H1 (cell line): ENCODE results near the gene RPTOR. TPM values are rescaled to one million over a fixed set of nuclear protein-coding genes. Genes with fewer than 3 reads are reported as not detected.

Experiments used
- CTCF ChIA-PET: fragments of 300-600 bp; sonication (Branson Sonifier 250); formaldehyde crosslinking; loops from one replicate; lab custom pipeline; 2021; ENCODE audit not compliant: partially characterized antibody; lab: Charles Lee
- POLR2A ChIA-PET: fragments of 300-600 bp; sonication (Branson Sonifier 250); formaldehyde crosslinking; loops from one replicate; lab custom pipeline; 2021; ENCODE audit warnings: inconsistent platforms; ENCODE audit not compliant: partially characterized antibody; lab: Charles Lee
- DNase-seq, 2 experiments: peaks; one replicate each; pipeline versions ENCODE4 v3.0.0 to v3.0.0-alpha.2; 2010 to 2022; ENCODE audit warnings: low spot score in 2 of 2, low read depth in 1 of 2, mixed read lengths in 1 of 2
- FAIRE-seq: peaks from 2 replicates; lab custom pipeline; 2011; peaks lifted over from hg19 to GRCh38; lab: Jason Lieb, UNC
- H2AFZ ChIP-seq: 2 replicates; pipeline ENCODE4 v1.8.1; 2012; ENCODE audit warnings: low read length, inconsistent platforms
- H2AK5ac ChIP-seq: 2 replicates; pipeline ENCODE4 v1.6.1; 2013; ENCODE audit warnings: low read depth, low read length
- H2BK120ac ChIP-seq: replicated peaks from 2 replicates; pipeline ENCODE3; 2013; ENCODE audit warnings: low read depth, low read length, inconsistent platforms
- H2BK12ac ChIP-seq: 2 replicates; pipeline ENCODE4 v1.6.1; 2013; ENCODE audit warnings: low read depth, low read length
- H2BK15ac ChIP-seq: 2 replicates; pipeline ENCODE4 v1.6.1; 2013; ENCODE audit warnings: low read length
- H2BK20ac ChIP-seq: 2 replicates; pipeline ENCODE4 v1.6.1; 2013; ENCODE audit warnings: low read length
- H2BK5ac ChIP-seq: 2 replicates; pipeline ENCODE4 v1.6.1; 2013; ENCODE audit warnings: low read depth, low read length
- H3K14ac ChIP-seq: 2 replicates; pipeline ENCODE4 v1.6.1; 2013; ENCODE audit warnings: inconsistent platforms; ENCODE audit not compliant: insufficient read length
- H3K18ac ChIP-seq: 2 replicates; pipeline ENCODE4 v1.6.1; 2013; ENCODE audit warnings: low read length; ENCODE audit errors: extremely low read depth
- H3K23ac ChIP-seq: 2 replicates; pipeline ENCODE4 v1.6.1; 2013; ENCODE audit warnings: inconsistent platforms; ENCODE audit not compliant: insufficient read length
- H3K23me2 ChIP-seq: 2 replicates; pipeline ENCODE4 v1.6.1; 2013; ENCODE audit warnings: low read depth, low read length
- H3K27ac ChIP-seq: 2 replicates; pipeline ENCODE4 v1.6.1; 2011; ENCODE audit warnings: low read depth, low read length, inconsistent platforms
- H3K27me3 ChIP-seq, 4 experiments: replicated peaks in 1 of 4; 1 replicate in 1 of 4; 2 replicates in 3 of 4; pipeline versions ENCODE4 v1.6.1 to v1.8.1; 2011 to 2013; ENCODE audit warnings: low read length in 3 of 4, mild to moderate bottlenecking in 3 of 4, inconsistent platforms in 2 of 4, mixed read lengths in 2 of 4, moderate library complexity in 1 of 4; ENCODE audit not compliant: control insufficient read depth in 3 of 4, insufficient read depth in 3 of 4; ENCODE audit errors: extremely low read depth in 1 of 4
- H3K36me3 ChIP-seq, 4 experiments: 2 replicates each; pipeline versions ENCODE4 v1.6.1 to v1.8.1; 2011 to 2013; ENCODE audit warnings: mild to moderate bottlenecking in 4 of 4, low read length in 3 of 4, moderate library complexity in 2 of 4, control low read depth in 1 of 4, inconsistent platforms in 1 of 4; ENCODE audit not compliant: insufficient read depth in 4 of 4, control insufficient read depth in 2 of 4
- H3K4ac ChIP-seq: replicated peaks from 2 replicates; pipeline ENCODE3; 2013; ENCODE audit warnings: low read length, low read depth, mixed read lengths, inconsistent platforms; ENCODE audit not compliant: insufficient read length
- H3K4me1 ChIP-seq, 4 experiments: replicated peaks in 1 of 4; 1 replicate in 1 of 4; 2 replicates in 3 of 4; pipeline versions ENCODE4 v1.6.1 to v1.8.1; 2011 to 2013; ENCODE audit warnings: low read length in 3 of 4, inconsistent platforms in 2 of 4, mixed read lengths in 1 of 4; ENCODE audit not compliant: insufficient read depth in 4 of 4, control insufficient read depth in 3 of 4
- H3K4me2 ChIP-seq, 2 experiments: 2 replicates each; pipeline versions ENCODE4 v1.6.1 to v1.8.1; 2011 to 2013; ENCODE audit warnings: low read depth in 2 of 2, low read length in 2 of 2, control low read depth in 1 of 2, inconsistent platforms in 1 of 2, mild to moderate bottlenecking in 1 of 2; ENCODE audit not compliant: insufficient read depth in 1 of 2
- H3K4me3 ChIP-seq, 4 experiments: fragments of 200-600, 300-600 bp in 1 of 4; sonication (generic), shearing (Covaris generic), sonication (Bioruptor Twin) in 1 of 4; 2 replicates each; pipeline versions ENCODE4 v1.5.1 to v1.8.1; 2011 to 2016; ENCODE audit warnings: low read length in 4 of 4, low read depth in 3 of 4, control low read depth in 2 of 4, inconsistent platforms in 2 of 4, mild to moderate bottlenecking in 2 of 4, mixed read lengths in 1 of 4, moderate library complexity in 1 of 4; ENCODE audit not compliant: insufficient read depth in 2 of 4; ENCODE audit errors: extremely low read depth in 1 of 4
- H3K56ac ChIP-seq: replicated peaks from 2 replicates; pipeline ENCODE3; 2013; ENCODE audit warnings: low read depth, mild to moderate bottlenecking, mixed read lengths, low read length, inconsistent platforms; ENCODE audit not compliant: insufficient read length
- H3K79me1 ChIP-seq: 2 replicates; pipeline ENCODE4 v1.6.1; 2013; ENCODE audit warnings: low read depth, low read length, control low read depth
- H3K79me2 ChIP-seq, 2 experiments: 2 replicates each; pipeline versions ENCODE4 v1.6.1 to v1.8.1; 2012 to 2013; ENCODE audit warnings: low read length in 2 of 2, mild to moderate bottlenecking in 2 of 2, inconsistent platforms in 1 of 2; ENCODE audit not compliant: insufficient read depth in 2 of 2, control insufficient read depth in 1 of 2
- H3K9ac ChIP-seq, 4 experiments: replicated peaks in 1 of 4; 1 replicate in 1 of 4; 2 replicates in 3 of 4; pipeline versions ENCODE4 v1.6.1 to v1.8.1; 2011 to 2013; ENCODE audit warnings: low read depth in 3 of 4, low read length in 3 of 4, control low read depth in 2 of 4, mild to moderate bottlenecking in 2 of 4, moderate library complexity in 2 of 4, inconsistent platforms in 1 of 4; ENCODE audit errors: extremely low read depth in 1 of 4
- H3K9me3 ChIP-seq, 2 experiments: 2 replicates each; pipeline versions ENCODE4 v1.6.1 to v1.8.1; 2012 to 2013; ENCODE audit warnings: mild to moderate bottlenecking in 2 of 2, moderate library complexity in 2 of 2, control low read depth in 1 of 2, inconsistent platforms in 1 of 2, low read depth in 1 of 2, low read length in 1 of 2, mixed read lengths in 1 of 2; ENCODE audit not compliant: insufficient read depth in 2 of 2
- H4K20me1 ChIP-seq, 2 experiments: replicated peaks in 1 of 2; 2 replicates each; pipeline versions ENCODE3 to v1.8.1; 2011 to 2013; ENCODE audit warnings: inconsistent platforms in 2 of 2, low read length in 2 of 2, mild to moderate bottlenecking in 1 of 2; ENCODE audit not compliant: insufficient read depth in 2 of 2, control insufficient read depth in 1 of 2
- H4K5ac ChIP-seq: 2 replicates; pipeline ENCODE4 v1.6.1; 2013; ENCODE audit warnings: low read length, low read depth, mixed read lengths, inconsistent platforms; ENCODE audit not compliant: insufficient read length
- H4K8ac ChIP-seq: 2 replicates; pipeline ENCODE4 v1.8.0; 2013; ENCODE audit warnings: mild to moderate bottlenecking, moderate library complexity, low read length, inconsistent platforms; ENCODE audit not compliant: insufficient read depth; ENCODE audit errors: extremely low read depth
- H4K91ac ChIP-seq: replicated peaks from 2 replicates; pipeline ENCODE3; 2013; ENCODE audit warnings: low read length, mixed read lengths, inconsistent platforms; ENCODE audit not compliant: insufficient read length
- BRCA1 ChIP-seq: IDR thresholded peaks from 2 replicates; pipeline ENCODE4 v1.6.1; 2012; ENCODE audit warnings: low read depth, low read length, improper control_type of control experiment
- CBX8 ChIP-seq: fragments of 300-800, 300-1000 bp; sonication (generic); IDR thresholded peaks from 2 replicates; pipeline ENCODE4 v1.7.1; 2016; ENCODE audit warnings: low read depth, low read length, borderline replicate concordance
- FOSL1 ChIP-seq: IDR thresholded peaks from 2 replicates; pipeline ENCODE4 v1.6.1; 2011; ENCODE audit warnings: mild to moderate bottlenecking, low read depth, low read length, moderate library complexity; ENCODE audit not compliant: insufficient read depth
- HDAC6 ChIP-seq: IDR thresholded peaks from one replicate; pipeline ENCODE4 v1.7.1; 2012; ENCODE audit warnings: low read depth, mild to moderate bottlenecking, inconsistent platforms, low read length, moderate library complexity
- JUN ChIP-seq: IDR thresholded peaks from 2 replicates; pipeline ENCODE4 v1.6.1; 2011; ENCODE audit warnings: low read depth, mild to moderate bottlenecking, improper control_type of control experiment, low read length
- MAFK ChIP-seq: IDR thresholded peaks from 2 replicates; pipeline ENCODE4 v1.6.1; 2012; ENCODE audit warnings: low read depth, mild to moderate bottlenecking, improper control_type of control experiment, low read length
- NRF1 ChIP-seq: IDR thresholded peaks from 2 replicates; pipeline ENCODE4 v1.6.1; 2011; ENCODE audit warnings: mild to moderate bottlenecking, low read depth, low read length, improper control_type of control experiment
- RAD21 ChIP-seq, 2 experiments: IDR thresholded peaks in 1 of 2; conservative IDR thresholded peaks in 1 of 2; 2 replicates each; pipeline ENCODE4 v1.6.1; 2011; ENCODE audit warnings: low read depth in 2 of 2, low read length in 2 of 2, improper control_type of control experiment in 1 of 2, inconsistent platforms in 1 of 2, mild to moderate bottlenecking in 1 of 2, moderate library complexity in 1 of 2
- SIN3A ChIP-seq, 2 experiments: IDR thresholded peaks in 1 of 2; conservative IDR thresholded peaks in 1 of 2; 2 replicates each; pipeline ENCODE4 v1.6.1; 2011 to 2012; ENCODE audit warnings: low read length in 2 of 2, improper control_type of control experiment in 1 of 2, low read depth in 1 of 2, mild to moderate bottlenecking in 1 of 2
- SIX5 ChIP-seq: IDR thresholded peaks from 2 replicates; pipeline ENCODE4 v1.6.1; 2011; ENCODE audit warnings: mild to moderate bottlenecking, low read depth, low read length
- WGBS, 2 experiments: shearing (Covaris generic) in 1 of 2; methylation state at CpG; one replicate each; pipeline versions ENCODE4 v1.1.6 to v1.1.7; 2013 to 2015; ENCODE audit warnings: low lambda C conversion rate in 2 of 2, mixed read lengths in 2 of 2, inconsistent platforms in 1 of 2, low coverage in 1 of 2, missing lambda C conversion rate in 1 of 2; ENCODE audit not compliant: insufficient replicate concordance in 2 of 2, insufficient coverage in 1 of 2, insufficient read length in 1 of 2; ENCODE audit errors: extremely low coverage in 1 of 2, missing lambda C conversion rate in 1 of 2; 5-methylcytosine and 5-hydroxymethylcytosine counted together
- polyA plus RNA-seq, 7 experiments: library from polyadenylated mRNA; depleted of rRNA in 3 of 7; stranded (reverse) in 5 of 7; unstranded in 2 of 7; fragments of >200 nt in 5 of 7; fragments of 200-250 nt in 2 of 7; gene quantifications; 1 replicate in 5 of 7; 2 replicates in 1 of 7; 4 replicates in 1 of 7; pipeline versions ENCODE4 v1.2.1 to v1.2.3, GENCODE V29; 2011 to 2013; ENCODE audit warnings: missing spikeins in 2 of 7, mixed read lengths in 2 of 7
- total RNA-seq: library from RNA; stranded (reverse); fragmentation: NEBNext Ultra II Directional; extraction: Animal tissue kit (Norgen Biotek cat#: 25700); gene quantifications from 2 replicates; pipeline ENCODE4 v1.2.1, GENCODE V29; 2021
- TF ChIP-seq, protein P1 (sequence below): IDR thresholded peaks from 2 replicates; pipeline ENCODE4 v1.6.1; 2011; ENCODE audit warnings: low read length, improper control_type of control experiment

RPTOR gene
- total and polyA plus RNA-seq, 2 of the 8 experiments (the other 6 are each of a cell fraction or from before 2014, with no cell fraction given): 6.9 to 28.7 TPM

DNA sequence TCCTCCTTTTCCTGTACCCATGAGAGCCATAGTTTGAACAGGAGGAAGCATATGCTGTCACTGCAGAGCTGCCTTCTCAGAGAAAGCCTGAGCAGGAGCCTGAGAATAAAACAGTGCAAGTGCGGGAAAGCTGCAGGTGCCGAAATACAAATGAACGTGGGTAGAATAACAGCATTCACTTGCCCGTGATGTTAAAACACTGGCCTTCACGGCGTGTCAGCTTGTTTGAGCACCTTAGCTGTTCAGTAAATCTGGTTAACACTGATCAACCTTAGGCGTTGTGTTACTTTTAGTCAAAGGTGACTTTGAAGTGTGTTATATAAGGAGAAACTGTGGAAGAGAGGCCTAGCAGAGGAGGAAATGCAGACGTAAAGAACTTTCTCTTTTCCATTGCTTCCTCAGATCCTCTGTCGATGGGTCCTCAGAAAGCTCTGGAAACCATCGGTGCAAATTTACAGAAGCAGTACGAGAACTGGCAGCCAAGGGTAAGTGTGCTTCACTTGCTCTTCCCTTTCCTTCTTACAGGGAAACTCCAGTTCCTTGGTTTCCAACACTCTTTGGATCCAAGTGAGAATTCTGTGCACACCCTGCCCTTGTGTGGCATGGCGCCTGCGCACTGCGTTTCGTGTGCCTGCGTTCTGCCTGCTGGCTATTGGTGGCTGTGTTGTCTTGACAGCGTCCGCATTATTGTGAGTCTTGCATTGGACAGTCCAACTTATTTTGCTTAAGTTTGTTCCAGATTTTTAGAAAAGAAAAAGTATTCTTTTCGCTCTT lies 98.9 kb downstream of the RPTOR start:
- H3K23me2 ChIP-seq: no peaks in the 10 kb centered on the region; the same call in 1 of the 2 replicates
- no peak overlapping the region for H4K5ac ChIP-seq
- H3K36me3 ChIP-seq: no peaks in the 10 kb centered on the region
- no peak overlapping the region for H2BK5ac ChIP-seq
- DNase-seq (no peak), FAIRE-seq (peak; percentile 55)
- peaks cover 0 to 36% of the 10 kb centered on the region in 2 experiments; a peak in 3 of 4 replicates for H3K79me2 ChIP-seq
- no peak overlapping the region for H3K4me2 ChIP-seq
- POLR2A ChIA-PET: no interaction called here
- H4K8ac ChIP-seq: no peak overlapping the region; the same call in 1 of the 2 replicates
- no peak overlapping the region for H3K27ac ChIP-seq
- CTCF ChIA-PET: interaction anchor here (0.6 to 1.0 kb wide), 2 partner anchors 28 to 58 kb away, joined by 3 read pairs; no protein-coding TSS in a partner anchor
- no peak overlapping the region for H2AK5ac ChIP-seq
- H3K4ac ChIP-seq: no peak overlapping the region
- H3K79me1 ChIP-seq: peaks cover 2% of the 10 kb centered on the region
- no peak overlapping the region for H4K91ac ChIP-seq
- no peak overlapping the region for H3K56ac ChIP-seq
- no peak overlapping the region for H2BK15ac ChIP-seq
- H3K23ac ChIP-seq: no peak overlapping the region
- WGBS, 2 experiments: 92% methylated on average over 19 of the region's 19 CpGs; no CpG with 5 or more reads in 1 of the 2 experiments
- H3K27me3 ChIP-seq: no peaks in the 10 kb centered on the region
- peaks cover 5 to 10% of the 10 kb centered on the region in 2 experiments for H4K20me1 ChIP-seq
- no peak overlapping the region for H2BK20ac ChIP-seq
- H3K14ac ChIP-seq: no peak overlapping the region
- H3K4me3 ChIP-seq: no peak overlapping the region
- no peaks in the 10 kb centered on the region for H3K9me3 ChIP-seq
- H2AFZ ChIP-seq: no peak overlapping the region
- H3K4me1 ChIP-seq: peaks cover 0 to 3% (median 0%) of the 10 kb centered on the region in 4 experiments; a peak in 1 of 7 replicates
- no peak overlapping the region; the same call in 1 of the 2 replicates for H2BK12ac ChIP-seq
- H3K18ac ChIP-seq: no peak overlapping the region
- H3K9ac ChIP-seq: no peak overlapping the region
- H2BK120ac ChIP-seq: no peak overlapping the region
- TF ChIP-seq FOSL1 (no peak), JUN (no peak), RAD21 (IDR thresholded peaks at IDR 0.05 in 1 of 2, conservative IDR thresholded peaks at IDR 0.05 in 1 of 2; ENCODE audit: low read depth in 2 of 2, low read length in 2 of 2) (no peak), HDAC6 (no peak), SIX5 (no peak), MAFK (no peak), SIN3A (conservative IDR thresholded peaks at IDR 0.05 in 1 of 2, IDR thresholded peaks at IDR 0.05 in 1 of 2; ENCODE audit: low read depth in 1 of 2, low read length in 2 of 2) (no peak), BRCA1 (no peak), NRF1 (no peak), CBX8 (no peak)
- TF ChIP-seq, protein P1, sequence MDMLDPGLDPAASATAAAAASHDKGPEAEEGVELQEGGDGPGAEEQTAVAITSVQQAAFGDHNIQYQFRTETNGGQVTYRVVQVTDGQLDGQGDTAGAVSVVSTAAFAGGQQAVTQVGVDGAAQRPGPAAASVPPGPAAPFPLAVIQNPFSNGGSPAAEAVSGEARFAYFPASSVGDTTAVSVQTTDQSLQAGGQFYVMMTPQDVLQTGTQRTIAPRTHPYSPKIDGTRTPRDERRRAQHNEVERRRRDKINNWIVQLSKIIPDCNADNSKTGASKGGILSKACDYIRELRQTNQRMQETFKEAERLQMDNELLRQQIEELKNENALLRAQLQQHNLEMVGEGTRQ: no peak
